ENCODE measurements around the gene TMPRSS11E.

- TF ChIP-seq RAD21 (IDR thresholded peaks at IDR 0.05) = no peak
- TF ChIP-seq, protein P1, sequence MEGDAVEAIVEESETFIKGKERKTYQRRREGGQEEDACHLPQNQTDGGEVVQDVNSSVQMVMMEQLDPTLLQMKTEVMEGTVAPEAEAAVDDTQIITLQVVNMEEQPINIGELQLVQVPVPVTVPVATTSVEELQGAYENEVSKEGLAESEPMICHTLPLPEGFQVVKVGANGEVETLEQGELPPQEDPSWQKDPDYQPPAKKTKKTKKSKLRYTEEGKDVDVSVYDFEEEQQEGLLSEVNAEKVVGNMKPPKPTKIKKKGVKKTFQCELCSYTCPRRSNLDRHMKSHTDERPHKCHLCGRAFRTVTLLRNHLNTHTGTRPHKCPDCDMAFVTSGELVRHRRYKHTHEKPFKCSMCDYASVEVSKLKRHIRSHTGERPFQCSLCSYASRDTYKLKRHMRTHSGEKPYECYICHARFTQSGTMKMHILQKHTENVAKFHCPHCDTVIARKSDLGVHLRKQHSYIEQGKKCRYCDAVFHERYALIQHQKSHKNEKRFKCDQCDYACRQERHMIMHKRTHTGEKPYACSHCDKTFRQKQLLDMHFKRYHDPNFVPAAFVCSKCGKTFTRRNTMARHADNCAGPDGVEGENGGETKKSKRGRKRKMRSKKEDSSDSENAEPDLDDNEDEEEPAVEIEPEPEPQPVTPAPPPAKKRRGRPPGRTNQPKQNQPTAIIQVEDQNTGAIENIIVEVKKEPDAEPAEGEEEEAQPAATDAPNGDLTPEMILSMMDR (IDR thresholded peaks at IDR 0.05; ENCODE audit: low read depth, low read length, missing input control) = no peak
- TF ChIP-seq REST (IDR thresholded peaks at IDR 0.05) = no peak
- no peak for TF ChIP-seq EGR1 (IDR thresholded peaks at IDR 0.05; ENCODE audit: low read depth in 2 of 2)
- TF ChIP-seq GABPA (IDR thresholded peaks at IDR 0.05 in 1 of 2, conservative IDR thresholded peaks at IDR 0.05 in 1 of 2) = no peak
- no peak for TF ChIP-seq SP1 (IDR thresholded peaks at IDR 0.05)
- no peak for TF ChIP-seq TAF1 (conservative IDR thresholded peaks at IDR 0.05)
- TF ChIP-seq FOXA1 (IDR thresholded peaks at IDR 0.05) = no peak
Observed at GRCh38 chr4:68407868-68408190, 39.4 kb upstream of the TMPRSS11E start.
